Hematopoietic multipotent progenitor cell (in vitro differentiated cells): ENCODE data around the gene GDPD4. TPM values are rescaled to one million over a fixed set of nuclear protein-coding genes. Genes with fewer than 3 reads are reported as not detected.
A peak's percentile ranks its signal among the peaks of the same experiment; 100 is the strongest.

Source experiments
- DNase-seq, 3 donors: peaks; one replicate each; pipeline ENCODE4 v3.0.0-alpha.2; 2011 to 2015; ENCODE audit warnings: low read depth in 2 of 3, low spot score in 2 of 3
- total RNA-seq: library from RNA; depleted of rRNA; stranded (reverse); fragments of >200 nt; gene quantifications from one replicate; pipeline ENCODE4 v1.2.3, GENCODE V29; 2012

GDPD4 gene
- total RNA-seq, 1 donor, result not detected

- DNase-seq, result no peak
Observed at GRCh38 chr11:77176996-77177395, 124.5 kb downstream of the GDPD4 start.

- DNase-seq, result peak in 1 of 3 donors; percentile 52
Observed at GRCh38 chr11:77175869-77176539, 125.5 kb downstream of the GDPD4 start.

- no peak for DNase-seq
Observed at GRCh38 chr11:77175021-77175842, 126.3 kb downstream of the GDPD4 start.

- no peak for DNase-seq
Observed at GRCh38 chr11:77174559-77174958, 126.9 kb downstream of the GDPD4 start.

- no peak for DNase-seq
Observed at GRCh38 chr11:77173494-77173893, 128.0 kb downstream of the GDPD4 start.

GRCh38 chr11:77172666-77172982 lies 128.9 kb downstream of the GDPD4 start:
- no peak for DNase-seq

- DNase-seq, result no peak
Observed at GRCh38 chr11:77171885-77172665, 129.4 kb downstream of the GDPD4 start.

- DNase-seq, result no peak
Observed at GRCh38 chr11:77171254-77171653, 130.2 kb downstream of the GDPD4 start.

GRCh38 chr11:77170107-77170506 lies 131.4 kb downstream of the GDPD4 start:
- no peak for DNase-seq

GRCh38 chr11:77167791-77168190 lies 133.7 kb downstream of the GDPD4 start:
- DNase-seq, result no peak

- DNase-seq, result no peak
Observed at GRCh38 chr11:77167111-77167626, 134.3 kb downstream of the GDPD4 start.

Other genes with a start within 250 kb of the GDPD4 start
- gene CAPN5, start 234.7 kb downstream of the GDPD4 start, total RNA-seq, result 1.3 TPM
- not detected for gene OMP, start 198.8 kb downstream of the GDPD4 start, total RNA-seq
- gene MYO7A, start 173.4 kb downstream of the GDPD4 start, total RNA-seq, result 0.27 TPM
- 20.5 TPM for gene PAK1, start 172.4 kb upstream of the GDPD4 start, total RNA-seq